Measurements from ENCODE around the gene HEATR9. TPM values are rescaled to one million over a fixed set of nuclear protein-coding genes. Genes with fewer than 3 reads are reported as not detected.

The HEATR9 gene
- total RNA-seq, 4 donors from 2014 or later: 0.15 TPM; not detected in 3

GRCh38 chr17:35913609-35914008 lies 44.9 kb upstream of the HEATR9 start:
- DNase-seq: no peak
- intact Hi-C loops (cut with DNase I): no loop called here
- WGBS, 2 donors: 77 to 89% methylated on average over 4 of the region's 4 CpGs
- Histone ChIP-seq H3K36me3 (no peaks in the 10 kb centered on the region), H3K27me3 (peaks cover 0 to 6% (median 0%) of the 10 kb centered on the region in 4 donors), H3K4me1 (peaks cover 0 to 6% (median 0%) of the 10 kb centered on the region in 3 donors), H3K9me3 (no peaks in the 10 kb centered on the region), H3K4me3 (no peak overlapping the region), H3K27ac (no peak overlapping the region)
- no peak for TF ChIP-seq POLR2A (IDR thresholded peaks at IDR 0.05)
- TF ChIP-seq, protein P1, sequence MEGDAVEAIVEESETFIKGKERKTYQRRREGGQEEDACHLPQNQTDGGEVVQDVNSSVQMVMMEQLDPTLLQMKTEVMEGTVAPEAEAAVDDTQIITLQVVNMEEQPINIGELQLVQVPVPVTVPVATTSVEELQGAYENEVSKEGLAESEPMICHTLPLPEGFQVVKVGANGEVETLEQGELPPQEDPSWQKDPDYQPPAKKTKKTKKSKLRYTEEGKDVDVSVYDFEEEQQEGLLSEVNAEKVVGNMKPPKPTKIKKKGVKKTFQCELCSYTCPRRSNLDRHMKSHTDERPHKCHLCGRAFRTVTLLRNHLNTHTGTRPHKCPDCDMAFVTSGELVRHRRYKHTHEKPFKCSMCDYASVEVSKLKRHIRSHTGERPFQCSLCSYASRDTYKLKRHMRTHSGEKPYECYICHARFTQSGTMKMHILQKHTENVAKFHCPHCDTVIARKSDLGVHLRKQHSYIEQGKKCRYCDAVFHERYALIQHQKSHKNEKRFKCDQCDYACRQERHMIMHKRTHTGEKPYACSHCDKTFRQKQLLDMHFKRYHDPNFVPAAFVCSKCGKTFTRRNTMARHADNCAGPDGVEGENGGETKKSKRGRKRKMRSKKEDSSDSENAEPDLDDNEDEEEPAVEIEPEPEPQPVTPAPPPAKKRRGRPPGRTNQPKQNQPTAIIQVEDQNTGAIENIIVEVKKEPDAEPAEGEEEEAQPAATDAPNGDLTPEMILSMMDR (IDR thresholded peaks at IDR 0.05): no peak

DNA sequence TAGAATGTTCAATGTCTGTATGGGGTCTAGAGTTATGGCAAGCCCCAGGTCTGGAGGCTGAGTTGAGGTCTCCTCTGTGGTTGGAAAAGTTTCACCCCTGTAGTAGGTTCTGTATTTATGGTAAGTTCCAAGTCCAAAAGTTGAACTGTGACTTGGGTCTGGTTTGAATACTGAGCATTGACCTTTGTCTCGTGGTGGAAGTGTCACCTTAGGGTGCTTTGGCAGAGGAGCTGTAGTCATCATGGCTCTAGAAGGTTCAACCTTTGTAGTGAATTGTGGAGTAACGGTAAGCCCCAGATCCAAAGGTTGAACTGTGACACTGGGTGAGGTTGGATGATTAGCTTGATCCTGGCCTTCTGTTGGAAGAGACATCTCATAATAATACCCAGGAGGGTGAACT lies 44.3 kb upstream of the HEATR9 start:
- intact Hi-C loops (cut with DNase I): no loop called here
- Histone ChIP-seq H3K9me3 (no peaks in the 10 kb centered on the region), H3K36me3 (no peaks in the 10 kb centered on the region), H3K27ac (no peak overlapping the region), H3K4me1 (no peaks in the 10 kb centered on the region), H3K27me3 (peaks cover 0 to 6% (median 0%) of the 10 kb centered on the region in 4 donors), H3K4me3 (no peak overlapping the region)
- DNase-seq: no peak
- TF ChIP-seq, protein P1 (IDR thresholded peaks at IDR 0.05): no peak
- TF ChIP-seq POLR2A (IDR thresholded peaks at IDR 0.05): no peak
- 65 to 83% methylated on average over 2 of the region's 2 CpGs for WGBS, 2 donors

DNA sequence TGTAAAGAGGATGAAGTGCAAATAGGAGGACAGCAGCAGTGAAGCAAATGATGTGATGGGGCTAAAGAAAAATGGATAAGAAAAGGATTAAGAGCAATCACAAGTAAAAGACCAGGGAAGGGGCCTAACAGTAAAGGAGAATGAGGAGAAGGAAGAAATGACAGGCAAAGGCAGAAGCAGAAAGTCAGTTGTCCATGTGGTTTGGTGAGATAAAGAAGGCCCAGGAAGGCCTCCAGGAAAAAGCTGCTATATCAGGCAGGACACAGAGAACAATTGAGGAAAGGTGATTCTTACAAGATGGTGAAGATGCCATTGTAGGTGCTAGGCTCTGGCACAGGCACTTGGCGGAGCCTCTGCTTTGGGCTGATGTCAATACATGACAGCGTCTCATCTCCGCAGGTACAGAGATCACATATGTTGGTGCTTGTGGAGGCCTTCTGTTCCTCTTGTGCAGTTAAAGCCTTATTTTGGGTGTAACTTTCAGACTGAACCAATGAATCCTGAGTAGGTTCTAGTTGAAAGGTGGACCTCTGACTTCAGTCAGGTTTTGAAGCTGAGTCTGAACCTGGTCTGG lies 43.7 kb upstream of the HEATR9 start:
- no peak for DNase-seq
- TF ChIP-seq, protein P1 (IDR thresholded peaks at IDR 0.05): no peak
- no peak for TF ChIP-seq POLR2A (IDR thresholded peaks at IDR 0.05)

GRCh38 chr17:35909408-35909807 lies 40.7 kb upstream of the HEATR9 start:
- Histone ChIP-seq H3K36me3 (no peaks in the 10 kb centered on the region), H3K4me3 (no peak overlapping the region), H3K27me3 (no peaks in the 10 kb centered on the region), H3K9me3 (no peaks in the 10 kb centered on the region), H3K27ac (no peak overlapping the region), H3K4me1 (no peaks in the 10 kb centered on the region)
- intact Hi-C loops (cut with DNase I): no loop called here
- TF ChIP-seq POLR2A (IDR thresholded peaks at IDR 0.05): no peak
- TF ChIP-seq, protein P1 (IDR thresholded peaks at IDR 0.05): no peak
- no peak for DNase-seq
- 84 to 100% methylated on average over 3 of the region's 3 CpGs for WGBS, 2 donors

More for the DNA sequence above, 43.7 kb upstream of the HEATR9 start:
- no peak overlapping the region for H3K27ac ChIP-seq
- H3K36me3 ChIP-seq: no peaks in the 10 kb centered on the region
- H3K9me3 ChIP-seq: no peaks in the 10 kb centered on the region
- no peaks in the 10 kb centered on the region for H3K4me1 ChIP-seq
- WGBS, 2 donors: 97 to 98% methylated on average over 3 of the region's 3 CpGs
- no peak overlapping the region for H3K4me3 ChIP-seq
- H3K27me3 ChIP-seq: peaks cover 0 to 6% (median 0%) of the 10 kb centered on the region in 4 donors
- intact Hi-C loops (cut with DNase I): no loop called here

GRCh38 chr17:35907691-35908090 lies 39.0 kb upstream of the HEATR9 start:
- H3K36me3 ChIP-seq: no peaks in the 10 kb centered on the region

More at GRCh38 chr17:35907691-35908090, 39.0 kb upstream of the HEATR9 start:
- WGBS, 2 donors: 64 to 69% methylated on average over 4 to 5 of the region's 5 CpGs
- H3K9me3 ChIP-seq: no peaks in the 10 kb centered on the region
- peaks cover 0 to 5% (median 0%) of the 10 kb centered on the region in 3 donors for H3K4me1 ChIP-seq
- no peak overlapping the region for H3K4me3 ChIP-seq
- no peaks in the 10 kb centered on the region for H3K27me3 ChIP-seq
- TF ChIP-seq, protein P1 (IDR thresholded peaks at IDR 0.05): no peak
- no peak for TF ChIP-seq POLR2A (IDR thresholded peaks at IDR 0.05)
- intact Hi-C loops (cut with DNase I): no loop called here
- H3K27ac ChIP-seq: no peak overlapping the region
- no peak for DNase-seq

Measured in esophagus squamous epithelium (tissue), 5 donors.